Activated CD4-positive, alpha-beta T cell treated with anti-CD3 and anti-CD28 coated beads, Interleukin-2, amount 50 U/mL, for 4 hours (primary cell): Measurements from ENCODE around the gene GCKR.

Source experiments
- DNase-seq, 2 experiments: peaks; one replicate each; pipeline ENCODE4 v3.0.0-alpha.2; 2020

GCKR gene, protein sequence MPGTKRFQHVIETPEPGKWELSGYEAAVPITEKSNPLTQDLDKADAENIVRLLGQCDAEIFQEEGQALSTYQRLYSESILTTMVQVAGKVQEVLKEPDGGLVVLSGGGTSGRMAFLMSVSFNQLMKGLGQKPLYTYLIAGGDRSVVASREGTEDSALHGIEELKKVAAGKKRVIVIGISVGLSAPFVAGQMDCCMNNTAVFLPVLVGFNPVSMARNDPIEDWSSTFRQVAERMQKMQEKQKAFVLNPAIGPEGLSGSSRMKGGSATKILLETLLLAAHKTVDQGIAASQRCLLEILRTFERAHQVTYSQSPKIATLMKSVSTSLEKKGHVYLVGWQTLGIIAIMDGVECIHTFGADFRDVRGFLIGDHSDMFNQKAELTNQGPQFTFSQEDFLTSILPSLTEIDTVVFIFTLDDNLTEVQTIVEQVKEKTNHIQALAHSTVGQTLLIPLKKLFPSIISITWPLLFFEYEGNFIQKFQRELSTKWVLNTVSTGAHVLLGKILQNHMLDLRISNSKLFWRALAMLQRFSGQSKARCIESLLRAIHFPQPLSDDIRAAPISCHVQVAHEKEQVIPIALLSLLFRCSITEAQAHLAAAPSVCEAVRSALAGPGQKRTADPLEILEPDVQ

GRCh38 chr2:27496357-27497287 lies at the start of gene GCKR:
Gene GCKR (plus strand): TSS chr2:27496839. CDS start chr2:27496905, 66 bp downstream.
- no peak for DNase-seq

DNA sequence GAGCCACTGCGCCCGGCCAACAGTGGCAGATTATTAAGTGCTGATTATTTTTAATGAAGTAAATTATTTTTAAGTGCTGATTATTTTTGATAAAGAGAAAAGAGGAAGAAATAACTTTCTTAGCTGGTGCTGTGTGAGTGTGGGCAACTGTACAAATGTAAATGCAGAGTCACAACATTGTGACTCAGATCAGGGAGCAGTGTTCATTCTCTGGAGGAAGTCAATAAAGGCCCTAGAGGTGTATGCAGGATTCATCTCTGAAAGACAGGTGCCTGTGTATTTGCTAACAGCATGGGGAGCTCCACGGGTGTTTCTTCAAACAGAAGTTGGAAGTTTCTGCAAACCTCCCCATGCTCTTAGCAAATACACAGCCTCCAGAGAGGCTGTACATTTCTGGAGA lies 48.3 kb upstream of the GCKR start:
- no peak for DNase-seq

GRCh38 chr2:27451095-27451494 lies 45.5 kb upstream of the GCKR start:
- no peak for DNase-seq

GRCh38 chr2:27453968-27454367 lies 42.7 kb upstream of the GCKR start:
- DNase-seq = no peak

GRCh38 chr2:27461118-27461517 lies 35.5 kb upstream of the GCKR start:
- no peak for DNase-seq

DNA sequence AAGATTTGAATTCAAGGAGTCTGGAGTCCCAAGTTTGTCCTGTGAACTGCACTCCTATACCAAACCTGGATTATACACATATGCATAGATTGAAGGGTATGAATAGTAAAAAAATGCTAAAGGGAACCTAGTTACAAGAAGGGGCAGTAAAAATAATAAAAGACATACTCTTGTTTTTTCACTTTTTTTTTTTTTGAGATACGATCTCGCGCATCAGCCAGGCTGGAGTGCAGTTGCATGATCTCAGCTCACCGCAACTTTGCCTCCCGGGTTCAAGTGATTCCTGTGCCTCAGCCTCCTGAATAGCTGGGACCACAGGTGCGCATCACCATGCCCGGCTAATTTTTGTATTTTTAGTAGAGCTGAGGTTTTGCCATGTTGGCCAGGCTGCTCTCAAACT lies 32.2 kb upstream of the GCKR start:
- DNase-seq = no peak

DNA sequence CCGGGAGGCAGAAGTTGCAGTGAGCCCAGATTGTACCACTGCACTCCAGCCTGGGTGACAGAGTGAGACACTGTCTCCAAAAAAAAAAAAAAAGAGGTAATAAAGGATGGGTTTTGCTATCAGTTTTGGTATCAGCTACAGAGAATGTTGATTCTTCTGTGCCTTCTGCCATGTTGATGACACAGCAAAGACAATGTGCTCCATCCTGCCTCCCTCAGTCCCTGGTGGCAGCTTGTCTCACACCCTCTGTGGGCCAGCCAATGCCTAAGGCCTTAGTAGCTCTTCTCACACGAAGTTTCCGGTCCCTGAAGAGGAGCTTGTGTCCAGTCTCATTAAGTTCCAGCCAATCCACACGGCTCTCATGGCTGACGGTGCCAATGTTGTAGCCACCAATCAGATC lies 24.7 kb upstream of the GCKR start:
- no peak for DNase-seq

DNA sequence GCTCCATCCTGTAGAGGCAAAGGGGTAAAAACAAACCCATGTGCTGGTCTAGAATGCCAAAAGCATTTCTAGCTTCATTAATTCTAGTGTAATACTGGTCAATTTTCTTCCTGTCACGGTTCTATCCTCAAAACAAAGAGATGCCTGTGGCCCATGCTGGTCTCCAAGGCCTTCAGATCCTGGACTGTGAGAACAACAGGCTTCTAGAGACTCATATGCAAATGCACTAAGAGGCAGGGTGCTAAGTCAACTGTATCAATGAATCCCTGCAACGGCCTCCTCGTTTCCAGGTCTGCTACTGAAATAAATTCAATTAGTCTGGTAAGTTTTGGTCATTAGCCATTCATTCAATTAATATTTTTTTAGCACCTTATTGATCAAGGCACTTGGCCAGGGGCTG lies 11.1 kb upstream of the GCKR start:
- DNase-seq = no peak

- DNase-seq = no peak
Observed at GRCh38 chr2:27489118-27489497, 7.5 kb upstream of the GCKR start.

DNA sequence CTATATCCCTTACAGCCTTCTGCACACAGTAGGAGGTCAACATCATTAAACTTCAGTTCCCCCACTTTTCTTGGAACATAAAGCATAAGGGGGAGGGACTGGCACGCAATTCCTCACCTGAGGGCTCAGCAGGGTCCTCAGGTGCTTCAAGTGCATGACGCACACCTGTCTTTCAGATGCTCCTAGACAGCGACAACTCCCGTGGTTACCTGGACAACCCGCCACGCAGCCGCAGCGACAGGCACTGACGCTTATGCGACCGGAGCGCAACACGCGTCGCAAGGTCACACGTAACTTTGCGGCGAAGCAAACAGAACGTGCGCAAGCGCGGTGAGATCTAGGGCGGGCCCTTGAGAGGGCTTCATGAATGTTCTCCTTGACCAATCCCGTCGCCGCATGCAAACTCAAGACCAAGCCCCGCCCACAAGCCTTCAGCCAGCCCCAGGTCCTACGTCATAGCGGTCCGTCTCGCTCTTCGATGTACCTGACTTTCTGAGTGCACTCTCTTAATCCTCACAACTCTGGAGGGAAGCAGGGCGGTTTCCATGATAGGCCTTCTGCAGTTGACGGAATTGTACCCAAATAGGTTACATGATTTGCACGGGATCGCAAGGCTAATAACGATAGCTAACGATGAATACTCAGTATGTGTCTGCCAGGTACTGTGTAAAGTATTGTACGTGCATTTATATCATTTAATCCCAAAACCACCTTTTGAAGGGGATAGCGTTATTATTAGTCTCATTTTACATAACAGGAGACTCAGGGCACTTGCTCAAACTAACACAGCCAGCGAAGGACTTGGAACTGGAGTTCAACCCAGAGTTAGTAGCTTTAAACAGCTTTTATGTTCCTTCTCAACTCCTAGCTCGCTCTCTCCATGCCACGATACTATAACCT lies 6.9 kb upstream of the GCKR start, which contains the start of gene IFT172:
IFT172 (minus strand) TSS at position 246 of the 900 bp plus-strand sequence; CDS start at position 156, 90 bp downstream.
- peak; percentile 99 for DNase-seq

DNA sequence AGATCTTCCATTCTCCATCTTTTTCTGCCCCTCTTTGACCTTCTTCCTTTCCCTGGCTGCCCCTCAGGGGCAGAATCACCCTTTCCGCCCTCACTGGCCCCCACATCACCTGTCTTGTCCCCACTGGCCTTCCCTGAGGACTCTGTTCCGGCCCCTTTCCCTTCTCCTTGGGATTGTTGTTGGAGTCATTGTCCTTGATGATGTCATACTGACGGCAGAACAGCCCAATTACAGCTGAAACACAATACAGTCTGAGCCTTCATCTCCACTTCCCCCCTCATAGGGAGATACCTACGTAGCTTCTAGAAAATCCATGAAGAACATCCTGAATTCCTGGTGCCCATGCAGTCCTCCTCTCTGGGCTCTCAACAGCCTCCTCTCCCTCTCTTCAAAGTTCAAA lies 4.1 kb upstream of the GCKR start:
- DNase-seq = no peak

DNA sequence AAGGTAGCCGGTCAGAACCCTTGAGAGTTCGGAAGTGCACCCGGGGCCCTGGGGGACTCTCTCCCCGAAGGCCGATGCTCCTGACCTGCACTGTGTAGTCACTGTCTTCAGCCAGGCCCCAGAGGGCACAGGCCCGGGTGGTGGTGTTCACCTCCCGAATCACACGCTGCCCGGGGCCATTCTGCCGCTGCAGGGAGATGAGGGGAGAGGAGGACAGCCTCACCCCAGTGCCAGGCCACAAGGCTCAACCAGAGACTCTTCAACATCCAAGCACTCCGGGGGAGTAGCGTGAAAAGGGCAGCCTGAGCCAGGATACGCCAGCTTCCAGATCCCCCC lies 2.7 kb upstream of the GCKR start:
- DNase-seq = no peak

DNA sequence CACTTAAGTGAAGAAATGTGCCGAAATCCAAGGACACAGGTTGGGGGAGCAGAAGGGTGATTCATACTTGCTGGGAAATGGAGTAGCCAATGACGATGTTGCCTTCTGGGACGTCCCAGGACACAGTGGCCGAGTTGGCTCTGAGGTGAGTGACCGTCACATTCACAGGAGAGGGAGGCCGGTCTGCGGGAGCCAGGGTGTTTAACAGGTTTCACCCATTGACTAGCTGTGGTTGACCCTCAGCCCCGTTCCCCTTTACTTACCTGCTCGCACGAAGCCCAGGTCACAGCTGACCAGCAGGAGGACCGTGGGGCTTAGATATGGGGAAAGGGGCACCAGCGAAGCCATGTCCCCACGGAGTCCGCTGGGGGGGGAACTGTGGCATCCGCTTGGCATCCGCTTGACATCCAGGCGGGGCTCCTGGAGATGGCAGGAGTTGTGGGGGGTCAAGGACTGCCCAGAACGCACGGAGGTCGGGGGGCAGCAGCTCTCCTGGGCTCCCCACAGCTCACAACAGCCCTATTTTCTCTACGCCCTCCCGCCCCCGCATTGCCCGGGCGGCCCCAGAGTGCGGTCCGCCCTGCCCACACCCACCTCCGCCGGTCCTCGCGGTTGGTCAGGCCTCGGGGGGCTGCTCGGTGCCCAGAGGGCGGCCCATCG lies 2.2 kb upstream of the GCKR start:
- no peak for DNase-seq

GRCh38 chr2:27494944-27495554 lies 1.6 kb upstream of the GCKR start, which contains the start of gene FNDC4:
Gene FNDC4 (minus strand): TSS chr2:27495200. CDS start chr2:27494679, 521 bp downstream.
- no peak for DNase-seq

DNA sequence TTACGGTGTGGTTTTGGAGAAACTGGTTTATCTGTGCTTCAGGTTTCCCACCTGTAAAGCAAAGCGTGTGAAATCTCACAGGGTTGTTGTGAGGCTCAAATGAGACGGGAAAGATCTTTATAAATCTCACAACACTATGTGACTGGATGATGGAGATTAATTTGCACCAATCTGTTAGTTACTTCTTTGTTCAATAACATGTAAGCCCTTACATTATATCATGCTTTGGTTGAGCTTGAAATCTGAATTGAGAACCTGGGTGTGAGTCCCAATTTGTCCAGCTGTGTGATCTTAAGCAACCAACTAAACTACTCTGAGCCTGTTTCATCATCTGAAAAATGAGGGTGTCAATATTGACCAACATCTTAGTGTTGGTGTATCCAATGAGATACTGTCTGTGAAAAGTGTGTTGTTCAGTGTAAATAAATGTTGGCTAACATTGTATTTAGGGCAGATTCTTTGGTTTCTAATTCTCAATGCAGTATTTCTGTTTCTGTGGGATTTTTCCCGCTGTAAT lies 741 bp upstream of the GCKR start:
- no peak for DNase-seq

DNA sequence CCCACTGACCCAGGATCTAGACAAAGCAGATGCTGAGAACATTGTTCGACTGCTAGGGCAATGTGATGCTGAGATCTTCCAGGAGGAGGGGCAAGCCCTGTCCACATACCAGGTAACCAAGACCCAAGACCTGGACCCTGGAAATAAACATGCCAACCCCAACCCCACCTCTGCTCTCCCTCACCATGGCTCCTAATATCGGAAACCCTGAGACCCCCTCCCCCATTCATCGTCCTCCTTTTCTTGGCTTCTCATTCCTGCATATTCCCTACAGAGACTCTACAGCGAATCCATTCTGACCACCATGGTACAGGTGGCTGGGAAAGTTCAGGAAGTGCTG lies 619 bp downstream of the GCKR start:
- no peak for DNase-seq

GRCh38 chr2:27498975-27499374 lies 2.3 kb downstream of the GCKR start:
- no peak for DNase-seq

GRCh38 chr2:27501042-27501441 lies 4.4 kb downstream of the GCKR start:
- DNase-seq = no peak

- DNase-seq = no peak
Observed at GRCh38 chr2:27502142-27502541, 5.5 kb downstream of the GCKR start.

GRCh38 chr2:27506587-27506986 lies 9.9 kb downstream of the GCKR start:
- DNase-seq = no peak

DNA sequence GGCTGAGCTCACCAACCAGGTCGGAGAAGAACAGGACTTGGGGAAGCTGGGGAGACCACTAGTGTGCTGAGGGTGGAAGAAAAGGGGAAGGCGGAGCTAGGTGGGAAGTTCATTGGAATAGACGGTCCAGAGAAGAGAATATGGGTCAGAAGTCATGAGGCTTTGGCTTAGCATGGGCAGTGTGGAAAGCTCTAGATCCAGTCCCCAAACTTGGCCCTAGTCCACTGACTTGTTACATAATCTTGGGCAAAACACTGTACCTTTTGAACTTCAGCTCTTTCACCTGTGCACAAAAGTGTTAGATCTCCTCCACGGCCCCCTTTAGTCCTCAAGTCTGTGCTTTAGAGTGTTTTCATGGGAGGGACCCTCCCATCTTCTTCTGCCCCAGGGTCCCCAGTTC lies 10.7 kb downstream of the GCKR start:
- no peak for DNase-seq
